Peyer's patch (tissue), 4 donors: ENCODE data around the gene UNK.

Experiments used
- POLR2A ChIP-seq, 2 donors: fragments of 450-650 bp; IDR thresholded peaks; one replicate each; pipeline ENCODE4 v1.5.1; 2017; ENCODE audit warnings: antibody characterized with exemption in 2 of 2, mild to moderate bottlenecking in 2 of 2, moderate library complexity in 2 of 2
- TF ChIP-seq, protein P1 (sequence below), 6 experiments: fragments of 450-650 bp in 4 of 6; fragments of 200-600 bp in 2 of 6; sonication (generic) in 1 of 6; IDR thresholded peaks; one replicate each; pipeline ENCODE4 v1.5.1; 2017 to 2019; ENCODE audit warnings: antibody characterized with exemption in 6 of 6, mild to moderate bottlenecking in 3 of 6, moderate library complexity in 1 of 6

GRCh38 chr17:75774991-75775668, 9.5 kb upstream of the UNK start:
- TF ChIP-seq, protein P1, sequence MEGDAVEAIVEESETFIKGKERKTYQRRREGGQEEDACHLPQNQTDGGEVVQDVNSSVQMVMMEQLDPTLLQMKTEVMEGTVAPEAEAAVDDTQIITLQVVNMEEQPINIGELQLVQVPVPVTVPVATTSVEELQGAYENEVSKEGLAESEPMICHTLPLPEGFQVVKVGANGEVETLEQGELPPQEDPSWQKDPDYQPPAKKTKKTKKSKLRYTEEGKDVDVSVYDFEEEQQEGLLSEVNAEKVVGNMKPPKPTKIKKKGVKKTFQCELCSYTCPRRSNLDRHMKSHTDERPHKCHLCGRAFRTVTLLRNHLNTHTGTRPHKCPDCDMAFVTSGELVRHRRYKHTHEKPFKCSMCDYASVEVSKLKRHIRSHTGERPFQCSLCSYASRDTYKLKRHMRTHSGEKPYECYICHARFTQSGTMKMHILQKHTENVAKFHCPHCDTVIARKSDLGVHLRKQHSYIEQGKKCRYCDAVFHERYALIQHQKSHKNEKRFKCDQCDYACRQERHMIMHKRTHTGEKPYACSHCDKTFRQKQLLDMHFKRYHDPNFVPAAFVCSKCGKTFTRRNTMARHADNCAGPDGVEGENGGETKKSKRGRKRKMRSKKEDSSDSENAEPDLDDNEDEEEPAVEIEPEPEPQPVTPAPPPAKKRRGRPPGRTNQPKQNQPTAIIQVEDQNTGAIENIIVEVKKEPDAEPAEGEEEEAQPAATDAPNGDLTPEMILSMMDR (IDR thresholded peaks at IDR 0.05), result no peak
- no peak for TF ChIP-seq POLR2A (IDR thresholded peaks at IDR 0.05)
